Neuronal stem cell (in vitro differentiated cells): ENCODE results near the gene MCU.

Experiments used
- DNase-seq: peaks from one replicate; pipeline ENCODE4 v3.0.0-alpha.2; 2013; ENCODE audit warnings: low spot score
- H2AFZ ChIP-seq: one replicate; pipeline ENCODE4 v1.6.1; 2013; ENCODE audit warnings: mild to moderate bottlenecking, low read length, inconsistent platforms
- H2AK5ac ChIP-seq: 2 replicates; pipeline ENCODE4 v1.6.1; 2013; ENCODE audit warnings: low read depth, mild to moderate bottlenecking, inconsistent platforms, low read length, moderate library complexity, mixed read lengths
- H2BK120ac ChIP-seq: 2 replicates; pipeline ENCODE4 v1.6.1; 2013; ENCODE audit warnings: low read depth, mild to moderate bottlenecking, inconsistent platforms, low read length, moderate library complexity, mixed read lengths
- H2BK12ac ChIP-seq: one replicate; pipeline ENCODE4 v1.6.1; 2013; ENCODE audit warnings: low read length, inconsistent platforms
- H2BK15ac ChIP-seq: 2 replicates; pipeline ENCODE4 v1.6.1; 2013; ENCODE audit warnings: mild to moderate bottlenecking, low read length, inconsistent platforms, mixed read lengths
- H2BK5ac ChIP-seq: one replicate; pipeline ENCODE4 v1.6.1; 2013; ENCODE audit warnings: inconsistent platforms, mild to moderate bottlenecking, low read length, moderate library complexity
- H3K14ac ChIP-seq: one replicate; pipeline ENCODE4 v1.6.1; 2013; ENCODE audit warnings: low read length, inconsistent platforms
- H3K18ac ChIP-seq: 2 replicates; pipeline ENCODE4 v1.6.1; 2013; ENCODE audit warnings: low read length, inconsistent platforms
- H3K23ac ChIP-seq: 2 replicates; pipeline ENCODE4 v1.6.1; 2013; ENCODE audit warnings: low read depth, mild to moderate bottlenecking, mixed read lengths, low read length, inconsistent platforms; ENCODE audit not compliant: poor library complexity
- H3K27ac ChIP-seq: replicated peaks from 3 replicates; pipeline ENCODE4 v1.5.1; 2013; ENCODE audit warnings: low read length, inconsistent platforms
- H3K27me3 ChIP-seq, 3 experiments: 2 replicates each; pipeline ENCODE4 v1.6.1; 2013; ENCODE audit warnings: low read length in 3 of 3, mild to moderate bottlenecking in 2 of 3, inconsistent platforms in 1 of 3, low read depth in 1 of 3, mixed read lengths in 1 of 3, moderate library complexity in 1 of 3; ENCODE audit not compliant: control insufficient read depth in 3 of 3, insufficient read depth in 3 of 3
- H3K36me3 ChIP-seq, 2 donors: replicated peaks in 1 of 2; 2 replicates each; pipeline ENCODE4 v1.6.1; 2013; ENCODE audit warnings: low read length in 2 of 2; ENCODE audit not compliant: control insufficient read depth in 2 of 2, insufficient read depth in 2 of 2
- H3K4ac ChIP-seq: 2 replicates; pipeline ENCODE4 v1.6.1; 2013; ENCODE audit warnings: inconsistent platforms, mild to moderate bottlenecking, low read length, moderate library complexity
- H3K4me1 ChIP-seq, 2 donors: 1 replicate in 1 of 2; 2 replicates in 1 of 2; pipeline ENCODE4 v1.6.1; 2013; ENCODE audit warnings: low read length in 2 of 2, low read depth in 1 of 2; ENCODE audit not compliant: control insufficient read depth in 2 of 2, insufficient read depth in 1 of 2
- H3K4me2 ChIP-seq: one replicate; pipeline ENCODE4 v1.6.1; 2013; ENCODE audit warnings: mild to moderate bottlenecking, low read length, inconsistent platforms; ENCODE audit not compliant: insufficient read depth, poor library complexity, severe bottlenecking
- H3K4me3 ChIP-seq, 2 donors: 2 replicates each; pipeline ENCODE4 v1.5.1; 2013; ENCODE audit warnings: low read length in 2 of 2, mild to moderate bottlenecking in 2 of 2, inconsistent platforms in 1 of 2, moderate library complexity in 1 of 2
- H3K79me1 ChIP-seq: one replicate; pipeline ENCODE4 v1.6.1; 2013; ENCODE audit warnings: low read depth, mild to moderate bottlenecking, inconsistent platforms, low read length, moderate library complexity
- H3K9ac ChIP-seq: one replicate; pipeline ENCODE4 v1.6.1; 2013; ENCODE audit warnings: mild to moderate bottlenecking, low read depth, low read length, inconsistent platforms; ENCODE audit not compliant: poor library complexity
- H3K9me3 ChIP-seq, 2 donors: replicated peaks in 1 of 2; 2 replicates each; pipeline versions ENCODE3 to v1.6.1; 2013; ENCODE audit warnings: low read length in 2 of 2, mild to moderate bottlenecking in 2 of 2, inconsistent platforms in 1 of 2, low read depth in 1 of 2, mixed read lengths in 1 of 2, moderate library complexity in 1 of 2; ENCODE audit not compliant: control insufficient read depth in 2 of 2, insufficient read depth in 1 of 2
- H4K8ac ChIP-seq: one replicate; pipeline ENCODE4 v1.6.1; 2013; ENCODE audit warnings: low read depth, mild to moderate bottlenecking, inconsistent platforms, low read length, moderate library complexity
- H4K91ac ChIP-seq: one replicate; pipeline ENCODE4 v1.6.1; 2013; ENCODE audit warnings: low read length, low read depth, mild to moderate bottlenecking, inconsistent platforms; ENCODE audit not compliant: poor library complexity
- WGBS, 2 donors: extraction: QIAGEN DNeasy Blood & Tissue Kit; methylation state at CpG; one replicate each; pipeline ENCODE4 v1.1.7; 2013; ENCODE audit warnings: missing lambda C conversion rate in 2 of 2, mixed read lengths in 1 of 2; ENCODE audit not compliant: insufficient read length in 2 of 2, insufficient replicate concordance in 1 of 2; ENCODE audit errors: extremely low coverage in 2 of 2; 5-methylcytosine and 5-hydroxymethylcytosine counted together

The MCU gene

DNA sequence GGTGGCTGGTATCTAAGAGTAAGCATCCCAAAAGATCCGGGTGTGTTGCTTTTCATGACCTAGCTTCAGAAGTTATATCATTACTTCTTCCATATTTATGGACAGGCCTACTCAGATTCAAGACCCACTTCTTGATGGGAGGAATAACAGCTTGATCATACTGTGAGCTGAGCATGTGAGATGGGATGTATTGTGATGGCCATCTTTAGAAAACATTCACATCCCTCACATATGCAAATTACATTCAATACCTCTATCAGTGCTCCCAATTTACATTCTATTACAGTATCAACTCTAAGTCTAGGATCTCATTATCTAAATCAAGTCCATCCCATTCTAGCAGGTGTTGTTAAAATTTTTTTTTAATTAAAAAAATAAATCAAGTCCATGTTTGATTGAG lies 101.8 kb downstream of the MCU start:
- H2AFZ ChIP-seq = no peak overlapping the region

DNA sequence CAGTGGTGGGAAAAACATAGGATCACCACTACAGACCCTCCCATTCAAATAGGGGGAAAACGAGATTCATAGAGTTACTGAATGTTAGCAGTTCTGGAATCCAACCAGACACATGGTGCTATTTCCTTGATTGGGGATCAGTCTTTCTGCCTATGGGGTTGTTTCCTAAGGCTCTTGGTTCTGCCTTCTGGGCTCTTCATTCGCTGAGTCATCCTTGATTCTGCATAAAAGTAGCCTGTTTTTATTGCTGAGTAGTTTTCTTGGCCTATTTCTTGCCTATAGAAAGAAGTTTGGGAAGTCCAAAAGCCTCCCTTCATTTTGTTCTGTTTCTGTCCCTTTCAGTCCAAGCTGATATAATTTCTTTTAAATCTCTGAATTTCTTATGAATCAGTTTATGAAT lies 102.3 kb downstream of the MCU start:
- no peak for DNase-seq

More for the DNA sequence above, 101.8 kb downstream of the MCU start:
- H3K18ac ChIP-seq = no peak overlapping the region
- WGBS, 2 donors = no CpG with 5 or more reads among the region's 1 CpG
- H3K4ac ChIP-seq = no peak overlapping the region
- no peak overlapping the region for H2BK5ac ChIP-seq
- no peak overlapping the region for H3K14ac ChIP-seq
- DNase-seq = no peak
- H2BK15ac ChIP-seq = no peak overlapping the region
- H4K8ac ChIP-seq = no peak overlapping the region
- H3K27me3 ChIP-seq = no peaks in the 10 kb centered on the region
- H4K91ac ChIP-seq = no peak overlapping the region
- H3K9me3 ChIP-seq = no peaks in the 10 kb centered on the region
- no peak overlapping the region for H2BK12ac ChIP-seq
- H2AK5ac ChIP-seq = no peak overlapping the region
- H3K27ac ChIP-seq = no peak overlapping the region
- no peak overlapping the region for H2BK120ac ChIP-seq
- no peak overlapping the region for H3K4me3 ChIP-seq
- H3K9ac ChIP-seq = no peak overlapping the region
- no peaks in the 10 kb centered on the region for H3K36me3 ChIP-seq
- no peak overlapping the region for H3K23ac ChIP-seq
- peaks cover 1% of the 10 kb centered on the region for H3K79me1 ChIP-seq
- H3K4me1 ChIP-seq = peaks cover 1 to 7% of the 10 kb centered on the region in 2 donors
- H3K4me2 ChIP-seq = no peak overlapping the region

GRCh38 chr10:72796042-72796441 lies 104.1 kb downstream of the MCU start:
- DNase-seq = no peak
- no peak overlapping the region for H2AK5ac ChIP-seq
- no peak overlapping the region for H2AFZ ChIP-seq
- no peak overlapping the region for H3K4ac ChIP-seq
- no peak overlapping the region for H4K91ac ChIP-seq
- no peak overlapping the region for H3K9ac ChIP-seq
- no peaks in the 10 kb centered on the region for H3K27me3 ChIP-seq
- no peak overlapping the region for H2BK120ac ChIP-seq
- H3K27ac ChIP-seq = no peak overlapping the region
- no peak overlapping the region for H4K8ac ChIP-seq
- H3K18ac ChIP-seq = no peak overlapping the region
- peaks cover 3 to 7% of the 10 kb centered on the region in 2 donors for H3K4me1 ChIP-seq
- H2BK12ac ChIP-seq = no peak overlapping the region
- H3K4me3 ChIP-seq = no peak overlapping the region
- H3K23ac ChIP-seq = no peak overlapping the region
- no CpG with 5 or more reads among the region's 3 CpGs for WGBS, 2 donors
- peaks cover 1% of the 10 kb centered on the region for H3K79me1 ChIP-seq
- no peak overlapping the region for H2BK5ac ChIP-seq
- H3K36me3 ChIP-seq = no peaks in the 10 kb centered on the region
- H3K4me2 ChIP-seq = no peak overlapping the region
- no peak overlapping the region for H2BK15ac ChIP-seq
- H3K9me3 ChIP-seq = no peaks in the 10 kb centered on the region
- H3K14ac ChIP-seq = no peak overlapping the region

More for the DNA sequence above, 102.3 kb downstream of the MCU start:
- Histone ChIP-seq H4K91ac (no peak overlapping the region), H2AK5ac (no peak overlapping the region), H2AFZ (no peak overlapping the region), H3K4ac (no peak overlapping the region), H3K18ac (no peak overlapping the region), H3K79me1 (peaks cover 1% of the 10 kb centered on the region), H3K4me2 (no peak overlapping the region), H3K4me3 (no peak overlapping the region), H2BK15ac (no peak overlapping the region), H3K27me3 (no peaks in the 10 kb centered on the region), H3K9me3 (no peaks in the 10 kb centered on the region), H3K14ac (no peak overlapping the region), H2BK12ac (no peak overlapping the region), H3K9ac (no peak overlapping the region), H3K4me1 (peaks cover 1 to 7% of the 10 kb centered on the region in 2 donors), H3K27ac (no peak overlapping the region), H2BK5ac (no peak overlapping the region), H4K8ac (no peak overlapping the region), H3K23ac (no peak overlapping the region), H2BK120ac (no peak overlapping the region), H3K36me3 (no peaks in the 10 kb centered on the region)
- no CpG with 5 or more reads among the region's 2 CpGs for WGBS, 2 donors

DNA sequence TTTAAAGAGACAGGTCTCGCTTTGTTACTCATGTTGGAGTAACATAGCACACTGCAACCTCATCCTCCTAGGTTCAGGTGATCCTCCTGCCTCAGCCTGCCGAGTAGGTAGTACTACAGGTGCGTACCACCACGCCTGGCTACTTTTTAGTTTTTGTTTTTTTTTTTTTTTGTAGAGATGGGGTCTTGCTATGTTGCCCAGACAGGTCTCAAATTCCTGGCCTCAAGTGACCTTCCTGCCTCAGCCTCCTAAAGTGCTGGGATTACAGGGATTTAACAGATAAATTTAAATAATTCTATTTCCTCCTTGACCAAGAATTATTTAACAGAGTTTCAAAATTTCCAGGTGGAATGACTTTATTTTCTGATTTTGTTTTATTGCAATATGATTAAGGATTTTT lies 104.6 kb downstream of the MCU start:
- H2AK5ac ChIP-seq = no peak overlapping the region
- no peaks in the 10 kb centered on the region for H3K9me3 ChIP-seq
- H2BK120ac ChIP-seq = no peak overlapping the region
- no peak overlapping the region for H2AFZ ChIP-seq
- no peak overlapping the region for H3K23ac ChIP-seq
- H3K9ac ChIP-seq = no peak overlapping the region
- H3K79me1 ChIP-seq = peaks cover 1% of the 10 kb centered on the region
- no peaks in the 10 kb centered on the region for H3K36me3 ChIP-seq
- no peak for DNase-seq
- no peak overlapping the region for H2BK5ac ChIP-seq
- H4K8ac ChIP-seq = no peak overlapping the region
- no peak overlapping the region for H3K4me2 ChIP-seq
- H3K27me3 ChIP-seq = no peaks in the 10 kb centered on the region
- H3K4me3 ChIP-seq = no peak overlapping the region
- no peak overlapping the region for H3K14ac ChIP-seq
- peaks cover 3 to 4% of the 10 kb centered on the region in 2 donors for H3K4me1 ChIP-seq
- H4K91ac ChIP-seq = no peak overlapping the region
- WGBS, 2 donors = no CpG with 5 or more reads among the region's 4 CpGs
- H2BK12ac ChIP-seq = no peak overlapping the region
- no peak overlapping the region for H3K18ac ChIP-seq
- H3K4ac ChIP-seq = no peak overlapping the region
- H2BK15ac ChIP-seq = no peak overlapping the region
- no peak overlapping the region for H3K27ac ChIP-seq
